HuH-7.5 (cell line): ENCODE results near the gene SLC15A4.
"Not testable (repeated sequence)": the region's sequence is repeated elsewhere in the genome, so short reads cannot be mapped to it uniquely, and the experiment has no call there.

Source experiments
- DNase-seq: peaks from one replicate; pipeline ENCODE4 v3.0.0; 2011; ENCODE audit warnings: low spot score

Gene SLC15A4

DNA sequence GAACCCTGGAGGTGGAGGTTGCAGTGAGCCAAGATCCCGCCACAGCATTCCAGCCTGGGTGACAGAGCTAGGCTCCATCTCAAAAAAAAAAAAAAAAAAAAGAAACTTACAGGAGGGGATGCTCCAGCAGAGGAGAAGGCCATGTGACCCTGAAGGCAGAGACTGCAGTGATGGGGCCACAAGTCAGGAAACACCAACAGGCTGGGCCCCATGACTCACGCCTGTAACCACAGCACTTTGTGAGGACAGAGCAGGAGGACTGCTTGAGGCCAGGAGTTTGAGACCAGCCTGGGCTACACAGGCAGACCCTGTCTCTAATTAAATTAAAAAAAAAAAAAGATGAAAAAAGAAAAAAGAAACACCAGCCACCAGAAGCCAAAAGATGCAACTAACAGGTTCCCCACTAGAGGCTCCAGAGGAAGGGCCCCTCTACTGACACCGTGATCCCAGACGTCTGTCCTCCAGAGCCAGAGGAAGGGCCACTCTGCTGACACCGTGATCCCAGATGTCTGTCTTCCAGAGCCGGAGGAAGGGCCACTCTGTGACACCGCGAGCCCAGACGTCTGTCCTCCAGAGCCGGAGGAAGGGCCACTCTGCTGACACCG, 20.4 kb upstream of the SLC15A4 start:
- no peak for DNase-seq

DNA sequence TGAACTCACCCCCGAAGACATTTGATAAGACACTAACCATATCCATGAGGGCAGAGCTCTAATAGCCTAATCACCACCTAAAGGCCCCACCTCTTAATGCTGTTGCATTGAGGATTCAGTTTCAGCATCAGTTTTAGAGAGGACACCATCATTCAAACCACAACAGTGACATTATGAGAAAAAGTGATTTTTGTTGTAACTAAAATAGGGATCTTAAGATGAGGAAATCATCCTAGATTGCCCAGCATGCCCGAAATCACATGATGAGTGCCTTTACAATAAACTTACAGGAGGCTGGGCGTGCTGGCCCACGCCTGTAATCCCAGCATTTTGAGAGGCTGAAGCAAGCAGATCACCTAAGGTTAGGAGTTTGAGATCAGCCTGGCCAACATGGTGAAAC, 19.8 kb upstream of the SLC15A4 start:
- DNase-seq: no peak

DNA sequence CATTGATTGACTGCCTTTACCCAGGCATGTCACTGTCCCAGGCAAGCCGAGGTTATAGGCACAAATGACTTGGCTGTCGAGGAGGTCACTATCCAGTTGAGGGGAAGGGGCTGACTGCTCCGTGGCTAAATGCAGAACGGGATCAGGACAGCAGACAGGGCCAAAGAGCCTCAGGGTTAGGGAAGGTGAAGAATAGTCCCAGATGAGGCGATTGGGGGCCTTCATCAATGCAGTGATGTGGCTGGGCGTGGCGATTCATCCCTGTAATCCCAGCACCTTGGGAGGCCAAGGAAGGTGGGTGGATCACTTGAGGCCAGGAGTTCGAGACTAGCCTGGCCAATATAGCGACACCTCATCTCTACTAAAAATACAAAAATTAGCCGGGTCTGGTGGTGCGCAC, 18.8 kb upstream of the SLC15A4 start:
- no peak for DNase-seq

DNA sequence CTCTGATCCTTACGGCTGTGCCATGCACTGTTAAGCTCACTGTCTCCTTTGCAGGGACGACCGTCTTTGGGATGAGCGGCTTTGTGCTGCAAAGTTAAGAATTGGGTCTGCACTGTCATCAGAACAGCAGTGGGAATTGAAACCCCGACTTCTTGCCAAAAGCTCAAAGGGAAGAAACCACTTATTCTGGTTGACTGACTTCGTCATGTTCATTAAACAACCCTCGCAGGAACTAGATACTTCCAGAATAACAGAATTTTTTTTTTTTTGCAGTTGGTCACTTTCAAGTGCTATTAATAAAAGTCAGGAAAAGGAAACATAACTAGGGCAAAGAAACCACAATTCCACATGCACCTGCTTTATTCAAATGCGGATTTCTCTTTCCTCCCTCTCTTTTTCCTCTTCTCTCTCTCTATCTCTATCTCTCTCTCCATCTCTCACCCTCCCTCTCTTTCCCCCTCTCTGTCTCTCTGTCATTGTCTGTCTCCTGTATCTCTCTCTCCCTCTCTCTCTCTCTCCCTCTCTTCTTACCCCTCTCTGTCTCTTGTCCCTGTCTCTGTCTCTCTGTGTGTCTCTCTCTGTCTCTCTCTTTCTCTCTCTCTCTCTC, 17.2 kb upstream of the SLC15A4 start:
- no peak for DNase-seq

DNA sequence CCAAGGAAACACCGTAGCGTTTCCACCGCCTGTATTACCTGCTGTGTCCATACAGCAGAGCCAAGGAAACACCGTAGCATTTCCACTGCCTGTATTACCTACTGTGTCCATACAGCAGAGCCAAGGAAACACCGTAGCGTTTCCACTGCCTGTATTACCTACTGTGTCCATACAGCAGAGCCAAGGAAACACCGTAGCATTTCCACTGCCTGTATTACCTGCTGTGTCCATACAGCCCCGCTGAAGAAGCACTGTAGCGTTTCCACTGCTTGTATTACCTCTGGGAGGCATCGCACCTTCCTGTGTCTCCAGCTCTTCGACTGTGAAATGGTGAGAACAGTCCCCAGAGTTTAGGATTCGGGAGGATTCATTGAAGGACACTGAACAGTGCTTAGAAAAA, 16.1 kb upstream of the SLC15A4 start:
- DNase-seq: not testable (repeated sequence)

DNA sequence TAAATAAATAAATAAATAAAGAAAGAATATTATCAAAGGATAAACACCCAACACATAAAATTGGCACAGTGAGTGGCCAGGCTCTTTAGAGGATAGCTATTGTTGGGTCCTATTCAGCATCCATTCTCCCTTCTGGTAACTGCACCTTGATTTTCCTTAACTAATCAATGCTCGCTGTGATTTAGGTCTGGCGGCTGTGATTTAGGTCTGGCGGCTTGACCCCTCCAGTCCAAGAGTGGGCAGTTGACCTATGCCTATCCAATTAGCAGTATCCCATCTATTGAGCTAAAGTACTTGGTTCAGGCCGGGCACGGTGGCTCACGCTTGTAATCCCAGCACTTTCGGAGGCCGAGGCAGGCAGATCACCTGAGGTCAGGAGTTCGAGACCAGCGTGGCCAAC, 9.7 kb upstream of the SLC15A4 start:
- no peak for DNase-seq

DNA sequence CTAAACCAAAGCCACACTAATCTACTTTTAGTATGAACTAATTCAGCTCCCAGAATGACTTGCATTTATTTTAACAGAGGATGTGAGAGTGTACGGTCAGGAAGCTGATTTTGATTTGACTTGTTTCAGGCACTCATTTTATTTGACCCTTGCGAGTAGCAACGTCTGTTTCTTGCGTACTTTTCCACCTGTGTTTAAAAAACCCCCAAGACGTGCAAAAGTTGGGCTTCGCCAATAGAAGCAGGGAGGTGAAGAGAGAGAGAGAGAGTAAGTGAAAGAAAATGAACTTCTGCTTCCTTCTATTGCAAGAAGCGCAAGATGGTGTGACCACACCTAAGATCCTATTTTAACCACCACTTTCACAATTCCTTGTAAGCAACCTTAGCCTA, 6.7 kb upstream of the SLC15A4 start:
- DNase-seq: no peak

DNA sequence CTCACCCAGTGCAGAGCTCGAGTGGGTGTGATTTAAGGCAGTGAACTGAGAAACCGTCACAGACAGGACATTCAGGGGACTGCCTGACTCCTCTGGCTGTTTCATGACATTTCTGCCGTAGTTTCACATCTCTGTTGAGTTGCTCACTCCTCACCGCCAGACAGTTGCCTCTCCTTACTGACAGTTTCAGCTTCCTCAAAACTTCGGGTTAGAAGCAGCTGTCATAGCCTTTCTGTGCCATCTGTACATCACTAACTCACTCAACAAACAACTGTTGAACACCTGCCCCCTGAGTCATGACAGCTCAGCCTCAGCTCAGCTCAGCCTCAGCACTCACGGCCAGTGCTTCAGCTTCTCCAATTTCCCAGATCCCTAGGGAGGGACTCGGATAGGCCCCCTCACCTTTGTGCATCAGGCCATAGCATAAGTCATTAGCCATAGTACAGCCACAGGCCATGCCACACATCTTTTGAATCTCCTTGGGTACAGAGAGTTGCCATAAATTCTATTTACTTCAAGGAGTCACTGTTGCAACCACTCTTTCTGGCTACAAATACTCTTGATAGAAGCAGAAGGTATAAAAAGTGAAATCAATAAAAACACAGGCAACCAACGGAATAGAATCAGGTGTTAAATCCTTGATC, 6.2 kb upstream of the SLC15A4 start:
- no peak for DNase-seq

DNA sequence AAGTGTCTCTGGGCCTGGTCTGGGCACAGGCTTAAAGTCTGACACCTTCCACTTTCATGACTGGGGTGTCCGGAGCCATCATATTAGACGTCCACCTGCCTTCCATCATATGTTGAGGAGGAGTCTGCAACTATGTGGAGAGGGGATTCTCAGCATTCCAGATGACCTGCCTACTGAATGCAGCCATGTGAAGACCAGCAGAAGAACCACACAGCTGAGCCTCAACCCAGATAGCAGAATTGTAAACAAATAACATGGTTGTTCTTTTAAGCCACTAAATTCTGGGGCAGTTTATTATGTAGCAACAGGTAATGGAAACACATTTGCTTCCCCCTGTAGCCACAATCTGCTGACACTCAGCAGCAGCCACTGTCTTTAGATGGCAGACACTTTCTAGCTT, 4.0 kb upstream of the SLC15A4 start:
- no peak for DNase-seq

DNA sequence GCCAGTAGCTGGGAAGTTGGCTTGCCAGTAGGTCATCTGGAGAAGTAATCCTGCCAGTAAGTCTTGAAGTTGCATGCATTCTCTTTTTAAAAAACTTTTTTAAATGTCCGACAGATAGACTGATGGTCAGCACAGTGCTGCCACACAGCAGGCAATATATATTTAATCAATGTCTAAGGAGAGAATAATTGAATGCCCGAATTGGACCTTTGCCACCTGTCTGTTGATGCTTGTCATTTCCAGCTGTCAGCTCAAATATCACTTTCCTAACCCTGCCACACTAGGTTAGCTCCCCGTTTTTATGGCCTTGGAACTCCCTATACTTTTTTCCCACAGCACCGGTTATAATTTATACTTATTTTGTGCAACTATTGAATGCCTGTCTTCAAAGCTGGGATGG, 2.1 kb upstream of the SLC15A4 start:
- DNase-seq: no peak

DNA sequence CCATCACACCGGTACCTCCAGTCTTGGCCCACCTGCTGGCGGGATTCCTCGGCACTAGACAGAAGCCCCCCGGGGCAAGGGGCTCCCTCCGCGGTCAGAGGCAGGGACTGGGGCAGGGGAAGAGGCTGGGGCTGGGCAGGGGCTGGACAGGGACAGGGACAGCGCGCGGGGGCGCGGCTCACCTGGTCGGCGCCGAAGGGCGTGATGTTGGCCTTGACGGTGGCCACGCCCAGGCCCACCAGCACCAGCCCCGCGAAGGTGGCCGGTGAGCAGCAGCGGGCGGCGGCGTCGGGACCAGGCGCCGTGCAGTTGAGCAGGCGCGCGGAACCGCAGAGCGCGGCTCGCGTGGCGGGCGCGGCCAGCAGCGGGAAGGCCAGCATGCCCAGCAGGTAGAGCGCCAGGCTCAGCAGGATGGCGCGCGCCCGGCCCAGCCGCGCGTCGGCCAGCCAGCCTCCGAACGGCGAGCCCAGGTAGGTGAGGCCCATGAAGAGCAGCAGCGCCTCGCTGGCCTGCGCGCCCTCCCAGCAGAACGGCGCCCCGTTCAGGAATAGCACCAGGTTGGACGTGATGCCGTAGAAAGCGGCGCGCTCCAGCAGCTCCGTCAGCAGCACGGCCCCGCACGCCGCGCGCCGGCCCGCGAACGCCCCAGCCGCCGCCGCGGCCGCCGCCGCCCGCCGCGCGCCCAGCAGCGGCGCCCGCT, 392 bp downstream of the SLC15A4 start:
- peak; percentile 36 for DNase-seq

DNA sequence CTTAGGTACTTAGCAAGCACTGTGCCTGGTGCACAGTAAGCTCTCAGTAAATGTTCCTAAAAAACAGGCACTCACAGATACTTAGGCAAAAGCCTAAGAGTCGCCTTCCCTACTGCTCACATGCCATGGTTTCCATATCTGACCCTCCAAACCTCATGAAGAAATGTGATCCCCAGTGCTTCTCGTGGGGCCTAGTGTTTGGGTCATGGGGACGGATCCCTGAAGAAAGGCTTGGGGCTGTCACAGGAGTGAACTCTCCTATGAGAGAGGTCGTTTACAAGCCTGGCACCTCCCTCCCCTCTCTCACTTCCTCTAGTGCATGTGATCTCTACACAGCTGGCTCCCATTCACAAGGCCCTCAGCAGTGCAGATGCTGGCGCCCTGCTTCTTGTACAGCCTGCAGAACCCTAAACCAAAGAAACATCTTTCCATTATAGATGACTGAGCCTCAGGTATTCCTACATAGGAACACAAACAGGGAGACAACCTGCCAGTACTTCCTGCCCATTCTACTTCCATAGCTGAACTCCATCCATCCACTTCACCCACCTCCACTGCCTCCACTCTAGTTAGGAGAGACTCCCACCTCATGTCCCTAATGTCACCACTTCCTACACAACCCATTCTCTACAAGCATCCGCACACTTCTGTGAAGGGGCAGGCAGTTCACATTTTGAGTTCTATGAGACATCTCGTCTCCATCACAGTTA, 2.9 kb downstream of the SLC15A4 start:
- no peak for DNase-seq

DNA sequence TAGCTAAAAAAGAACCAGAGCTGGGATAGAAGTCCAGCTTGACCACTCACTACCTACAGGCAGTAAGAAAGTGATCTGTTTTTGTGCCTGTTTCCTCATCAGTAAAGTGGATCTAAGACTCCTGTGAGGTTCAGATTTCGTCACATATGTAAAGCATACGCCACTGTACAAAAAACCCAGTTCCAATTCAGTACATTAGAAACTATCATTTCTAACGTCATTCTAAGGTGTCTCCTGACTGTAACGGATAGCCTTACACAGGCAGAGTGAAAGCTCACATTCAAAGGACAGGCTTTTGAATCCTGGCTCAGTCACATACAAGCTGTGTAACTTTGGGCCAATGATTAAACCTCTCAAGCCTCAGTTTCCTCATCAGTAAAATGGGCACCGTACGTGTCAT, 3.5 kb downstream of the SLC15A4 start:
- no peak for DNase-seq

DNA sequence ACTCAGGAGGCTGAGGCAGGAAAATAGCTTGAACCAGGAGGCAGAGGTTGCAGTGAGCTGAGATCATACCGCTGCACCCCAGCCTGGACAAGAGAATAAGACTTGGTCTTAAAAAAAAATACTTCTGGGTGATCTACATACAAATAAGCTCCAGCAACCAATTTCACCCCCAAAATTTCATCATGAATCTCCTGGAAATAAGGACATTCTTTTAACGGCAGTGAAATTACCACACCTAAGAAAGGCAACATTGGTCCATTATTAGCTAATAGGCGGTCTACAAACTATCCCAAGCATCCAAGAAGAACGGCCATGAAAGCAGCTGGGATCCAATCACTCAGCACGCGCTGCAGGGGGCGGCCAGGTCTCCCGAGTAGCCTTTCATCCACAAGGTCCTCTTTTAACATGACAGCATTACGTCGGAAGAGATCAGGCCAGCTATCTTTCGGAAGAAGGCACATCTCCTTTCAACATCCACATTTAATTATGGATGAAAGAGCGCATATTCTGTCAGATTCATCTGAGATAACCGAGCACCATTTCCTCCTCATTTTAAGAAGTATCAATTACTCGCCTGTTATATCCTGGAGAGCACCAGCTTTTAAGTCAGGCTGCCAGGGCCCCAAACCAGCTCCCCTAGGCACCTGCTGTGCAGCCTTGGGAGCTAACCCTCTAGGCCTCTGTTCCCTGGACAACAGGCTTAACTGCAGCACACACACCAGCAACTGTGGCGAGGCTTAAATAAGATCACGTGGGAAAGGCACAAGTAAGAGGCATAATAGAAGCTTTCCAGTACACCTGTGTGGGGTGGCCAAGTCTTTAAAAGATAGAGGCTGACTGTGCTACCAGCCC, 4.2 kb downstream of the SLC15A4 start:
- DNase-seq: no peak

DNA sequence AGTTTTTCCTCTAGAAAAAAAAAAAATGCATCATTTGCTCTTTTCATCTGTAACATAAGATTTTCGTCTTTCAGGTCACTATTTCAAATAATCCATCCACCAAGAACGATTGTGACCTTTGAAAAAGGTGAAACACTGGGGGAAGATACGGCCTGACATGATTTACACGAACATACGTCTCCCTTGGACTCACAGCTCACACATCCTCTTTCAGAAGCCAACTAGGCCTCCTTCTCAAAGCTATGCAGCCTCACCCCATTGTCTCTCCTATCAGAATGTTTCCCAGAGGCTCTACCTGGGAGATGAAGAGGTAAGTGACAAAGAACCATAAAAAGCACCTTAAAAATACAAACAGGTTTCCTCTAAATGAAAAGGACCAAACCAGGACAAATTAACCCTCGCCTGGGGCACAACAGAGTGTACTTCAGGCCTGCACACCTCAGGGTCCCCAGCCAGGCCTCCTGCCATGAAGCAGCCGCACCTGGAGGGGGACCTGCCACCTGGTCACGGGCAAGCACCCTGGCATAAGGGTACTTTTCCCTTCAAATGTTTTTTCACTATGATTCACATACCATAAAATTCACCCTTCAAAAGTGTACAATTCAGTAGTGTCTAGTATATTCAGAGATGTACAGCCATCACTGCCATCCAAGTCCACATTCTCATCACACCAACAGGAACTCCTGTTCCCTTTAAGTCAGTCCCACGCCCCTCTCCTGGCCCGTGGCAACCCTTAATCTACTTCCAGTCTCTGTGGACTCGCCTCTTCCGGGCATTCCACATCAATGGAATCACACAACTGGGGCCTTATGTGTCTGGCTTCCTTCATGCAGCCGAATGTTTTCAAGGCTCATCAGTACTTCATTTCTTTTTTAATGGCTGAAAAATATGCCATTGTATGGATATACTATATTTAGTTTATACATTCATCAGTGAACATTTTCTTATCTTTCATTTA, 5.4 kb downstream of the SLC15A4 start:
- no peak for DNase-seq

DNA sequence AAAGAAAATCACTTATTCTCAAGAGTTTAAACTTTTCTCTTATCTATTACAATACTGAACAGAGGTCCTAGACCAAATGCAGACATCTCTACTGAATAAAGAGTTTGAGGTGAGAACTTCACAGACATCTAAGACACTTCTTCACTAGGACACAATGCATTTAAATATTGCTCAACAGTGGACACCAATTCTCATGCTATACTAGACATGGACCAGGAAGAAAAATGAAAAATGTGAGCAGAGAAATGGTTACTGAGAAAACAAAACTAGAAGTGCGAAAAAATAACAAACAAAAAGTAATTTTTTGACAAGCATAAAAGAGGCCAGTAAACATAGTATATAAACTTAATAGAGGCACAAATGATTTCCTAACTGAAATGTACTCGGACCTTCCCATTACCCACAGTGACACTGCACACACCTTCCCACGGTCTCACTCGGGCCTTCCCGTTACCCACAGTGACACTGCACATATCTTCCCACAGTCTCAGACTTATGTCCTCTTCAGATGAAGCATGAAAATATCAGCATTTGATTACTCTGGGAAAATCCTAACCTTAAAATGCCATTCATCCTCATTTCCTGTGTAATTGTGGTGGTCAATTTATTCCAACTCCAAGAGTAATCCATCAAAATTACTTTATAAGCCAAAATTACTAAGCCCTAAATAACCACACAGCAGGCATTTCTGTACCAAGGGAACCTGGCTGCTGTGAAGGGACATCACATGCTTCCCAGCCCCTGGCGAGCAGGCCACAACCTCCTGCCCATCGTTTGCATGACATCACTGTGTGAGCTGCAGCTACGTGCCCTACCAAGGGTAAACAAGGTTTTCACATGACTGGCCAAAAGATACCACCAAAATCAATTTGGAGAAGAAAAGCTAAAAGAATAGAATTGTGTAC, 6.4 kb downstream of the SLC15A4 start:
- no peak for DNase-seq

DNA sequence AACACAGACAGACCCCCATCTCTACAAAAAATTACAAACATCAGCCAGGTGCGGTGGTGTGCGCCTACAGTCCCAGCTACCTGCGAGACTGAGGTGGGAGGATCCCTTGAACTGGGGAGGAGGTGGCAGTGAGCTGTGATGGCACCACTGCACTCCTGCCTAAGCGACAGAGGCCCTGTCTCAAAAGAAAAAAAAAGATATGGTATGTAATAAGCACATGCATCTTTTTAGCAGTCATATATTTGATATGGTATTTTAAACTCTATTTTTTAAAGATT, 7.2 kb downstream of the SLC15A4 start:
- DNase-seq: no peak

DNA sequence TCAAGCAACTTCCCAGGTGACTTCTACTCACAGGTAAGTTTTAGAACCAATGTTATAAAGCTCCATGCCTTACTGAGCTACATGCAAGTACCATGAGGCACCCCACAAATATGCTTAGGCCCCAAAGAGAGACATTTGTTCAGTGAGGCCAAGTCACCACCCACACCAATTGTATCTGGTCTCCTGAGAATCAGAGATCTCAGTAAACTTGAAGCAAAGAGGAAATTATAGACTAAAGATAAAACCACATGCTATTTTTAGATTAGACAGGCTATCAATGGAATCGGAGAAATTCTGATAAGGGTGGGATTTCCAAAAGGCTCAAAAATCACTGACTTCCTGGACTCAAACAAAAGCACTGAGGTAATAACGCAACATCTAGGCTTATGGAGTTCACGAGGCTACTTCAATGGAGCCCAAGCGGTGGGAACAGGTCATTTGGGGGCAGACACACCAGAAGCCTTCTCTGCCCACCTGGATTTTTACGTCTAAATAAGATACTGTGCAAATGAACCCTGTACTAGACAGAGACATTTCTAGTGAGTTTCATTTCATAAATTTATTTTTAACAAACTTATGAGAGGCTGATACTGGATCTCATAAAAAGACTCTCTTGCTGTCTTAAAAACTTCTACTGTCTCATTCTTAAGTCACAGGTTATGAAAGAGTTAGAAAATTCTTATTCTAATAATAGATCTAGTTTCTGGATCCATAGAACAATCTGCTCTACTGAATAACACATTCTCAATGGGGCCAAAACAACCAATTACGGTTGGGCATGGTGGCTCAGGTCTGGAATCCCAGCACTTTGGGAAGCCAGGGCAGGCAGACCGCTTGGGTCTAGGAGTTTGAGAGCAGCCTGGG, 7.7 kb downstream of the SLC15A4 start:
- DNase-seq: no peak
